T-cell (primary cell): ENCODE results near the gene SYNE2. TPM values are rescaled to one million over a fixed set of nuclear protein-coding genes. Genes with fewer than 3 reads are reported as not detected.

Source experiments
- ATAC-seq, 4 experiments: fragments of 200-7000 bp in 3 of 4; fragments of 150-1000 bp in 1 of 4; cut with Tn5 transposase; replicated peaks in 1 of 4; 1 replicate in 3 of 4; 2 replicates in 1 of 4; pipeline ENCODE4 v1.10.0; 2021; ENCODE audit warnings: moderate library complexity in 3 of 4, mild to moderate bottlenecking in 2 of 4, moderate number of reproducible peaks in 1 of 4
- CTCF ChIA-PET, 2 donors: fragments of 300-600 bp; sonication (Branson Sonifier 250); formaldehyde crosslinking; loops; one replicate each; lab custom pipeline; 2022; ENCODE audit warnings: antibody characterized with exemption in 2 of 2; lab: Charles Lee
- POLR2A ChIA-PET, 2 donors: fragments of 300-600 bp; sonication (Branson Sonifier 250); formaldehyde crosslinking; loops; one replicate each; lab custom pipeline; 2022; ENCODE audit warnings: antibody characterized with exemption in 2 of 2; lab: Charles Lee
- DNase-seq, 35 experiments: peaks; one replicate each; pipeline versions ENCODE4 v3.0.0 to v3.0.0-alpha.2; 2013 to 2023
- H3K27ac ChIP-seq: one replicate; pipeline ENCODE4 v1.5.1; 2013; ENCODE audit warnings: low read length
- H3K27me3 ChIP-seq, 2 experiments: replicated peaks in 1 of 2; 1 replicate in 1 of 2; 2 replicates in 1 of 2; pipeline versions ENCODE4 v1.6.1 to v1.7.0; 2013; ENCODE audit warnings: low read length in 1 of 2, mixed read lengths in 1 of 2; ENCODE audit not compliant: control insufficient read depth in 2 of 2, insufficient read depth in 2 of 2; ENCODE audit errors: extremely low read depth in 1 of 2
- H3K36me3 ChIP-seq, 2 donors: 1 replicate in 1 of 2; 2 replicates in 1 of 2; pipeline versions ENCODE4 v1.6.1 to v1.7.0; 2013; ENCODE audit warnings: low read length in 1 of 2; ENCODE audit not compliant: control insufficient read depth in 2 of 2, insufficient read depth in 1 of 2; ENCODE audit errors: extremely low read depth in 1 of 2
- H3K4me1 ChIP-seq, 2 experiments: 1 replicate in 1 of 2; 2 replicates in 1 of 2; pipeline versions ENCODE4 v1.6.1 to v1.7.0; 2013; ENCODE audit warnings: low read length in 2 of 2, mixed read lengths in 1 of 2; ENCODE audit not compliant: insufficient read depth in 2 of 2, control insufficient read depth in 1 of 2; ENCODE audit errors: extremely low read depth in 1 of 2
- H3K4me3 ChIP-seq, 2 donors: 1 replicate in 1 of 2; 2 replicates in 1 of 2; pipeline versions ENCODE4 v1.5.1 to v1.7.0; 2013; ENCODE audit warnings: mild to moderate bottlenecking in 2 of 2, low read length in 1 of 2, moderate library complexity in 1 of 2; ENCODE audit not compliant: control insufficient read depth in 1 of 2; ENCODE audit errors: extremely low read depth in 1 of 2
- H3K9me3 ChIP-seq: 2 replicates; pipeline ENCODE4 v1.7.0; 2013
- H3K27ac Mint-ChIP-seq, 2 donors: one replicate each; pipeline ENCODE4 v1.8.0; 2020 to 2021; ENCODE audit warnings: mild to moderate bottlenecking in 2 of 2, mixed read lengths in 2 of 2
- H3K27me3 Mint-ChIP-seq, 2 donors: one replicate each; pipeline ENCODE4 v1.8.0; 2021 to 2022; ENCODE audit warnings: mixed read lengths in 2 of 2
- H3K36me3 Mint-ChIP-seq: one replicate; pipeline ENCODE4 v1.8.0; 2021; ENCODE audit warnings: mixed read lengths
- H3K4me1 Mint-ChIP-seq, 3 donors: one replicate each; pipeline ENCODE4 v1.8.0; 2020 to 2022; ENCODE audit warnings: mixed read lengths in 3 of 3, mild to moderate bottlenecking in 1 of 3
- H3K4me3 Mint-ChIP-seq, 3 donors: one replicate each; pipeline ENCODE4 v1.8.0; 2020 to 2022; ENCODE audit warnings: mild to moderate bottlenecking in 3 of 3, mixed read lengths in 3 of 3, moderate library complexity in 3 of 3
- H3K9me3 Mint-ChIP-seq, 3 donors: one replicate each; pipeline ENCODE4 v1.8.0; 2020 to 2022; ENCODE audit warnings: mixed read lengths in 3 of 3
- WGBS: methylation state at CpG from one replicate; pipeline ENCODE4 v1.1.5; 2013; ENCODE audit warnings: missing lambda C conversion rate; ENCODE audit not compliant: insufficient coverage; 5-methylcytosine and 5-hydroxymethylcytosine counted together
- total RNA-seq, 35 experiments: library from RNA in 6 of 35; stranded (reverse) in 6 of 35; fragments of 120-200 nt in 1 of 35; gene quantifications; one replicate each; pipeline versions ENCODE4 v1.2.1 to v1.2.4 and lab custom pipeline; 2013 to 2026

The SYNE2 gene
- total RNA-seq, 5 donors from 2014 or later (not counting 1 experiment from before 2014, with no cell fraction given): 150 to 321 (median 229) TPM

DNA sequence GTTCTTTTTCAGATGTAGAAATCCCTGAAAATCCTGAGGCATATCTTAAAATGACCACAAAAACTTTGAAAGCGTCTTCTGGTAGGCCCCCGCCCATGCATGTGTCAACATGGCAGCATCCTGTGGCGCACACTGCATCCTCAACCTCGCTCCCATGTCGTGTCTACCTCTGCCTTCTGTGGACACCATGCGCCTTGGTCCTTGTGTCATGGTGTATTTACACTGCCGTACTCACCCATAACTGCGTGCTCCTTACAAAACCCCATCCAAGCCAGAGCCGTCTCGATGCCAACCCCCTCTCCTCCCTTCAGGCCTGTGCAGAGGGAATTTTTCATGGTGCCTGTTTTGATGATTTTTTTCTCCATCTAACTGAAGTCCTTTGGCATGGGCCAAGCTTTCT, 362.5 kb downstream of the SYNE2 start:
- ATAC-seq (no peak), DNase-seq (no peak)
- ChIA-PET CTCF (interaction anchor here in 1 of 2 donors (0.7 kb wide), 1 partner anchor 753 kb away, joined by 11 read pairs; no protein-coding TSS in a partner anchor), POLR2A (interaction anchor here in 1 of 2 donors (0.6 kb wide), 1 partner anchor 18 kb away, joined by 3 read pairs; no protein-coding TSS in a partner anchor)
- H3K36me3 ChIP-seq: peaks cover 8 to 99% of the 10 kb centered on the region in 2 donors
- Mint-ChIP-seq H3K36me3 (peaks cover 72% of the 10 kb centered on the region), H3K4me3 (no peak overlapping the region), H3K27me3 (no peaks in the 10 kb centered on the region), H3K27ac (no peak overlapping the region), H3K9me3 (no peaks in the 10 kb centered on the region), H3K4me1 (no peaks in the 10 kb centered on the region)
- H3K4me1 ChIP-seq: no peaks in the 10 kb centered on the region
- WGBS: 95% methylated on average over 4 of the region's 10 CpGs
- no peaks in the 10 kb centered on the region for H3K27me3 ChIP-seq
- no peak overlapping the region for H3K4me3 ChIP-seq
- H3K9me3 ChIP-seq: no peaks in the 10 kb centered on the region
- H3K27ac ChIP-seq: no peak overlapping the region

DNA sequence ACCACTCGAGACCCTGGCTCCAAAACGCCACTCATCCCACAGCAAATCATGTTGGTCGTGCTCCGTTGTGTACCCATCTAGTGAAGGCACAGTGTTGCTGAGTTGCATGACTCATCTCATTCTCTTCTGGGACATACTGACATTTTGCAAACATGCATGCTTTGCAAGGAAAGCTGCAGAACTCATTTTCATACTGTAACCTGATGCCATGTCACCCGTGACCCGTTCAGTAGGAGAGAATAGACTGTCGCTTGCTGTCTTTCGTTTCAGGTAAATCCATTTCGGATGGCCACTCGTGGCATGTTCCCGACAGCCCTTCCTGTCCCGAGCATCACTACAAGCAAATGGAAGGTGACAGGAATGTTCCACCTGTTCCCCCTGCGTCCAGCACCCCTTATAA, 363.2 kb downstream of the SYNE2 start:
- Mint-ChIP-seq H3K36me3 (peaks cover 67% of the 10 kb centered on the region), H3K4me1 (no peaks in the 10 kb centered on the region), H3K4me3 (no peak overlapping the region), H3K27ac (no peak overlapping the region), H3K27me3 (no peaks in the 10 kb centered on the region), H3K9me3 (no peaks in the 10 kb centered on the region)
- no peaks in the 10 kb centered on the region for H3K9me3 ChIP-seq
- H3K27me3 ChIP-seq: no peaks in the 10 kb centered on the region
- no peak overlapping the region for H3K4me3 ChIP-seq
- no peak overlapping the region for H3K27ac ChIP-seq
- DNase-seq: no peak
- no peaks in the 10 kb centered on the region for H3K4me1 ChIP-seq
- ChIA-PET CTCF (no interaction called here), POLR2A (interaction anchor here in 1 of 2 donors (0.6 kb wide), 1 partner anchor 17 kb away, joined by 3 read pairs; no protein-coding TSS in a partner anchor)
- H3K36me3 ChIP-seq: peaks cover 14 to 99% of the 10 kb centered on the region in 2 donors
- no peak for ATAC-seq
- WGBS: 96% methylated on average over 12 of the region's 13 CpGs

DNA sequence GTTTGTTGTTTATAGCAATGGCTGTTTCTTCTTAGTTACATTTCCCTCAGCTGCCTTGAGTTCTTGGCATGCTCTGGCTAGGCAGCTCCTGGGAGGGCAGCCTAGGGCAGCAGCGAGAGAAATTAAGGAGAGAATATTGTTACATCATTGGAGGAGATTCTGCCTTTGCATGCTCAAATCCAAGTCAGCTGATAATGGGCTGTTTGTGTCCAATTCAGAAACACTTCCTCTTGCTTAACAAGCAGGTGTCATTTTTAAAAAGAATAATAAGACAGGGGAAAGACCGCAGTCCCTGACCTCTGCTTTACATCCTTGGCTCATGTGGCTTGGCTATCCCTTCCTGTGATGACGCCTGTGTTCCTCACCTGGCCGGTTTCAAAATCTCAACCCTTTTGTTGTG, 364.5 kb downstream of the SYNE2 start:
- ChIA-PET CTCF (no interaction called here), POLR2A (no interaction called here)
- Mint-ChIP-seq H3K36me3 (peaks cover 64% of the 10 kb centered on the region), H3K4me1 (peaks cover 0 to 2% (median 0%) of the 10 kb centered on the region in 3 donors), H3K27ac (no peak overlapping the region), H3K27me3 (no peaks in the 10 kb centered on the region), H3K4me3 (no peak overlapping the region), H3K9me3 (no peaks in the 10 kb centered on the region)
- Histone ChIP-seq H3K36me3 (peaks cover 14 to 99% of the 10 kb centered on the region in 2 donors), H3K27ac (no peak overlapping the region), H3K4me1 (no peaks in the 10 kb centered on the region), H3K9me3 (no peaks in the 10 kb centered on the region), H3K27me3 (no peaks in the 10 kb centered on the region), H3K4me3 (no peak overlapping the region)
- ATAC-seq (no peak), DNase-seq (no peak)
- WGBS: no CpG with 5 or more reads among the region's 4 CpGs

DNA sequence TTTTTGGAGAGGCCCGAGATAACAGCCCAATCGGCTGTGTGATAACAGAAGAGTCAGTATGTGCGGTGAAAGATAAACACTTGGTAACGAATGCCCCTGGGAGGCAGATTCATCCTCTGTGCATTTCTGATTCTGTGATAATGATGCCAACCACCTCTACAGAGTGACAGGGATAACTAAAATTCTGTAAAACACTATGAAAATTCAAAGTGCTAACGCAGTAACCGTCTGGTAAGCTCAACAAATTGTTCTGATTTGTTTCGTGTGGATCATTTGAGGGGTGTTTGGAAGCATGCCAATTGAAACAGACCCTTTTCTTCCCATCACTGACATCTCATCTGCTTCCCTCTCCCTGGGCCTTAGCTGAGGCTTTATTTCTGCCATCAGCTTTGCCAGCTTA, 365.0 kb downstream of the SYNE2 start:
- H3K27ac ChIP-seq: no peak overlapping the region
- no peaks in the 10 kb centered on the region for H3K9me3 ChIP-seq
- ATAC-seq (no peak), DNase-seq (no peak)
- H3K27me3 Mint-ChIP-seq: no peaks in the 10 kb centered on the region
- 100% methylated on average over 2 of the region's 7 CpGs for WGBS
- H3K27me3 ChIP-seq: no peaks in the 10 kb centered on the region
- ChIA-PET POLR2A (no interaction called here), CTCF (no interaction called here)
- H3K36me3 Mint-ChIP-seq: peaks cover 61% of the 10 kb centered on the region
- no peaks in the 10 kb centered on the region for H3K4me1 ChIP-seq
- H3K4me1 Mint-ChIP-seq: peaks cover 0 to 2% (median 0%) of the 10 kb centered on the region in 3 donors
- no peaks in the 10 kb centered on the region for H3K9me3 Mint-ChIP-seq
- H3K4me3 ChIP-seq: no peak overlapping the region
- H3K4me3 Mint-ChIP-seq: no peak overlapping the region
- peaks cover 14 to 99% of the 10 kb centered on the region in 2 donors for H3K36me3 ChIP-seq
- no peak overlapping the region for H3K27ac Mint-ChIP-seq

DNA sequence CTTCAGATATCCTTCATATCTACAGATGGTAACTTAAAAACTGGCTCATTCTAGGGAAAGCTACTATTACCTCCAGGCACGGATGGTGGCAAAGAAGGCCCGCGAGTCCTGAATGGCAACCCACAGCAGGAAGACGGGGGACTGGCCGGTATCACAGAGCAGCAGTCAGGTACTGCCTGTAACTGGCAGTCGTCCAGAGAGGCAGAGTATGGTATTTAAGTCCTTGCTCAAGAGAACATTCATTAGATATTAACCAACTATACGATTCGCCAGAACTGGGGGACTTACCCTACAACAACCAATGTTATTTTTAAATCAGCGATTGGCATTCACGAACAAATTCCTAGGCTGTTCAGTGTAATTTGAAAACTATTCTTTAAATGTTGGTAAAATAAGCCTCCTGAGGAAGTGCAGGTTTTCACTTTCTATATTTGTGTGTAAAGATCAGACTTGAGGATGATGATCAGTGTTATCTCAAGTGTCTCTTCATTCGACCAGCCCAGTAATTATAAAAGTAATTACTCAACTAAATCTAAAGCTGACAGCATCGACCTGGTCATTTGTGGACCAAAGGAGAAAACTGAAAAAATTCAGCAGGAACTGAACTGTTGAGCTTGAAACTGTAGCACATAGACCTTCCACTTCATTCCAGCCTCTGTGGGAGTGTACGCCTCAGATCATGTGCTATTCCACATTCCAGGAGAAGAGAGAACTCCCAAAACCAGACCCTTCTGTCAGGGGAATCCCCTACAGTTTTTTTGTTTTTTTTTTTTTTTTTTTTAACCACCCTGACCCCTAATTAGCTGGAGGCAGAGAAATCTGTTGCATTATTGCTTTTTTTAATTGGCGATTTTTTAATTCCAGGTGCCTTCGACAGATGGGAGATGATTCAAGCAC, 365.8 kb downstream of the SYNE2 start:
- H3K4me3 Mint-ChIP-seq: no peak overlapping the region
- H3K4me1 Mint-ChIP-seq: peaks cover 0 to 2% (median 0%) of the 10 kb centered on the region in 3 donors
- no peak overlapping the region for H3K27ac Mint-ChIP-seq
- Histone ChIP-seq H3K27me3 (no peaks in the 10 kb centered on the region), H3K27ac (no peak overlapping the region), H3K36me3 (peaks cover 14 to 99% of the 10 kb centered on the region in 2 donors), H3K4me1 (no peaks in the 10 kb centered on the region), H3K9me3 (no peaks in the 10 kb centered on the region), H3K4me3 (no peak overlapping the region)
- ChIA-PET CTCF (interaction anchor here (0.7 kb wide), 2 partner anchors 410 to 717 kb away, joined by 3 to 9 read pairs; no protein-coding TSS in a partner anchor), POLR2A (no interaction called here)
- DNase-seq (no peak), ATAC-seq (no peak)
- no peaks in the 10 kb centered on the region for H3K27me3 Mint-ChIP-seq
- peaks cover 62% of the 10 kb centered on the region for H3K36me3 Mint-ChIP-seq
- H3K9me3 Mint-ChIP-seq: no peaks in the 10 kb centered on the region
- 60% methylated on average over 1 of the region's 15 CpGs for WGBS

DNA sequence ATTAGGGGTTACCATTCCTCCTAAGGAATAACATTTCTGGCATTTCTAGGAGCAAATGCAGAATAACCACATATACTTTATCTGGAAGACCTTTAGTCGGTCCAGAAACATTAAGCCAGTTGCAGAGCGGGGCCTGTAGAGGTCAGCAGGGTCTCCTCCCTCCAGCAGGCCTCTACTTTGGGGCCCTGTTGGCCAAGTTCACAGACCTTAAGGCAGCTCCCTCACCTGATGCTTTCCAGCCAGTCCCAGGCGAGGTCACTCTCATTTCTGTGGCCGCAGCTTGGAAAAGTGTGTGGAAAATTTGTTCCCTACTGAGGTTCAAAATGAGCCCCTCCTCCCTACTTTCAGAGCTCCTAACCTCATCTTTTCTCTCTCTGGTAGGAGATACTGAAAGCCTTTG, 367.3 kb downstream of the SYNE2 start:
- ChIA-PET CTCF (interaction anchor here in 1 of 2 donors (0.6 kb wide), 1 partner anchor 78 kb away, joined by 3 read pairs; no protein-coding TSS in a partner anchor), POLR2A (no interaction called here)
- Histone ChIP-seq H3K4me1 (no peaks in the 10 kb centered on the region), H3K27me3 (no peaks in the 10 kb centered on the region), H3K4me3 (no peak overlapping the region), H3K9me3 (no peaks in the 10 kb centered on the region), H3K36me3 (peaks cover 16 to 99% of the 10 kb centered on the region in 2 donors), H3K27ac (no peak overlapping the region)
- Mint-ChIP-seq H3K27me3 (no peaks in the 10 kb centered on the region), H3K27ac (no peak overlapping the region), H3K4me3 (no peak overlapping the region), H3K4me1 (peaks cover 0 to 2% (median 0%) of the 10 kb centered on the region in 3 donors), H3K36me3 (peaks cover 67% of the 10 kb centered on the region), H3K9me3 (no peaks in the 10 kb centered on the region)
- ATAC-seq (no peak), DNase-seq (no peak)
- 89% methylated on average over 1 of the region's 4 CpGs for WGBS
